Activated T-cell treated with anti-CD3 and anti-CD28 coated beads, Interleukin-2, amount 50 U/mL, for 72 hours (primary cell): Measurements from ENCODE around the gene ZXDB. TPM values are rescaled to one million over a fixed set of nuclear protein-coding genes. Genes with fewer than 3 reads are reported as not detected.
"Not testable (repeated sequence)": the region's sequence is repeated elsewhere in the genome, so short reads cannot be mapped to it uniquely, and the experiment has no call there.

Experiments used
- ATAC-seq, 2 donors: fragments of 150-1000 bp; cut with Tn5 transposase; replicated peaks in 1 of 2; 2 replicates each; pipeline ENCODE4 v1.10.0; 2021; ENCODE audit warnings: moderate library complexity in 2 of 2, mild to moderate bottlenecking in 1 of 2
- DNase-seq, 2 donors: peaks; one replicate each; pipeline ENCODE4 v3.0.0; 2021 to 2022; ENCODE audit warnings: mixed read lengths in 1 of 2
- H3K27ac Mint-ChIP-seq: one replicate; pipeline ENCODE4 v1.8.0; 2022; ENCODE audit warnings: mild to moderate bottlenecking, moderate library complexity, mixed read lengths
- H3K27me3 Mint-ChIP-seq: one replicate; pipeline ENCODE4 v1.8.0; 2022; ENCODE audit warnings: low read depth, mixed read lengths
- H3K36me3 Mint-ChIP-seq, 2 donors: one replicate each; pipeline ENCODE4 v1.8.0; 2022; ENCODE audit warnings: mixed read lengths in 2 of 2, mild to moderate bottlenecking in 1 of 2; ENCODE audit not compliant: insufficient read depth in 2 of 2
- H3K4me1 Mint-ChIP-seq: one replicate; pipeline ENCODE4 v1.8.0; 2022; ENCODE audit warnings: low read depth, mixed read lengths
- H3K4me3 Mint-ChIP-seq, 2 donors: one replicate each; pipeline ENCODE4 v1.8.0; 2022; ENCODE audit warnings: mild to moderate bottlenecking in 2 of 2, mixed read lengths in 2 of 2, moderate library complexity in 2 of 2
- H3K9me3 Mint-ChIP-seq, 2 donors: one replicate each; pipeline ENCODE4 v1.8.0; 2022; ENCODE audit warnings: mixed read lengths in 2 of 2
- total RNA-seq, 2 donors: library from RNA; stranded (reverse); gene quantifications; one replicate each; pipeline ENCODE4 v1.2.3, GENCODE V29; 2022

ZXDB gene
- total RNA-seq, result 1 to 10 TPM; 8.6 to 9.9 TPM

DNA sequence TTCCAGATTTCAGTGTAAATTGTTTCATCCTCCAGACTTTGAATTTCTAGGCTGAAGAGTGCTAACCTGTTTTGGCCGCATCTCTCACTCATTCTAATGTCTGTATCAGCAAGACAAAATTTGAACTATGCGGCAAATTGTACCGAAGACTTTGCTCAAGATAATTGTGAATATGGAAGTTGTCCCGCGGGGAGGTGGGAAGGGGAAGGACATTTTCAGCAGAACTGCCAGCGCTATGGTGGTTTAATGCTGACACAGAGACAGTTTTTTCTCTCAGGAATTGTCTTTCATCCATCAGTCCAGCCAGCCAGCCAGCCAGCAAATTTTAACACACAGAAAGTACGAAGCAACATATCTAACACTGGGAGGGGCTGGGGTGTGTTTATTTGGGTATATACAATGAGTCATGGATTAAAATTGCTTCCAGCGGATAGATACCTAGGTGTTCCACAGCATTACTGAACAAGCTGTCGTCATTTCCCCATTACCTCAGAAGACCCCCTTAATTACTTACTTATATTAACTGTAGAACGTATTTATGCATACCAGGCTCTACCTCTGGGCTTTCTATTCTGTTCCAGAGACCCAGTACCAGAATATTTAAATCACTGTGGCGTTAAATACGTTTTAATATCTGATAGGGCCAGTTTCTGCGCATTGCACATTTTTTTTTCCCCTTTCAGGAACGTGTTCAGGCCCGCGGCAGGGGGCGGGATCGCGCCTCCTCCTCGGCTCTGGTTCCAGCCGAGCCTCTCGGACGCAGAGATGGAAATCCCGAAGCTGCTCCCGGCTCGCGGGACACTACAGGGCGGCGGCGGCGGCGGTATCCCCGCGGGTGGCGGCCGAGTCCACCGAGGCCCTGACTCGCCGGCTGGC is at the start of gene ZXDB:
Gene ZXDB, plus strand, starts transcription at position 728 of the 876 bp plus-strand sequence. Its CDS starts 38 bp downstream, at position 766.
- not testable (repeated sequence) for H3K9me3 Mint-ChIP-seq, H3K27me3 Mint-ChIP-seq, H3K36me3 Mint-ChIP-seq
- ATAC-seq (peak; percentile 49 to 55), DNase-seq (peak in 1 of 2 donors; percentile 3)
- H3K4me3 Mint-ChIP-seq, result peak within 1 kb of the TSS; percentile 79 to 92
- H3K27ac Mint-ChIP-seq, result peak within 1 kb of the TSS; percentile 98
- H3K4me1 Mint-ChIP-seq, result peaks cover 28% of the 10 kb centered on the region

DNA sequence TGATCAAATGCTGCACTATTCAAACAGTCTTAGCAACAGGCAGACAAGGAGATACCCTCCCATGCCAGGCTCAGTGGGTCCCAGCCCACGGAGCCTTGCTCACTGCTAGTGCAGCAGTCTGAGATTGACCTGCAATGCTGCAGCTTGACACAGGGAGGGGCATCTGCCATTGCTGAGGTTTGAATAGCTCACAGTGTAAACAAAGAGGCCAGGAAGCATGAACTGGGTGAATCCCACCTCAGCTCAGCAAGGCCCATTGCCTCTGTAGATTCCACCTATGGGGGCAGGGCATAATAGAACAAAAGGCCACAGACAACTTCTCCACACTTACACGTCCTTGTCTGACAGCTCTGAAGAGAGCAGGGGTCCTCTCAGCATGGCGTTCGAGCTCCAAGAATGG is 26.6 kb upstream of the ZXDB start:
- no peaks in the 10 kb centered on the region for H3K4me1 Mint-ChIP-seq
- H3K9me3 Mint-ChIP-seq, result no peaks in the 10 kb centered on the region
- H3K36me3 Mint-ChIP-seq, result no peaks in the 10 kb centered on the region

DNA sequence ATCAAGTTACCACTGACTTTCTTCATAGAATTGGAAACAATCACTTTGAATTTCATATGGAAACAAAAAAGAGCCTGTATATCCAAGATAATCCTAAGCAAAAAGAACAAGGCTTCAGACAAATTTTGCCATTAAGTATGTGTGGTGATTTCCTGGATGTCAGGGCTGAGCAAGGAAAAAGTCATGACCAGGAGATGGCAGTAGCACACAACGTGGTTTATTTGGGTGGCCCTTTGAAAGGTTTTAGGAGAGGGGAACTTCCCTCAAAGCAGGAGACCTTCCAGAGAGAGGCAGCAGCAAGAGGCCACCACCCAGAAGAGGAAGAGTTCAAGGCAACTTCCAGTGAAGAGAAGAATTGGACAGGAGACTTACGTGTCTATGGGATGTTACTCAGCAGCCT is 18.1 kb upstream of the ZXDB start:
- no peaks in the 10 kb centered on the region for H3K9me3 Mint-ChIP-seq
- no peak overlapping the region for H3K4me3 Mint-ChIP-seq
- peaks cover 23% of the 10 kb centered on the region for H3K27me3 Mint-ChIP-seq
- no peaks in the 10 kb centered on the region for H3K4me1 Mint-ChIP-seq
- no peaks in the 10 kb centered on the region for H3K36me3 Mint-ChIP-seq
- DNase-seq, result peak; percentile 7 to 10
- H3K27ac Mint-ChIP-seq, result no peak overlapping the region
- ATAC-seq, result no peak

More for the DNA sequence above, 26.6 kb upstream of the ZXDB start:
- Mint-ChIP-seq H3K4me3 (no peak overlapping the region), H3K27ac (no peak overlapping the region), H3K27me3 (peaks cover 23% of the 10 kb centered on the region)
- DNase-seq, result no peak
- no peak for ATAC-seq

DNA sequence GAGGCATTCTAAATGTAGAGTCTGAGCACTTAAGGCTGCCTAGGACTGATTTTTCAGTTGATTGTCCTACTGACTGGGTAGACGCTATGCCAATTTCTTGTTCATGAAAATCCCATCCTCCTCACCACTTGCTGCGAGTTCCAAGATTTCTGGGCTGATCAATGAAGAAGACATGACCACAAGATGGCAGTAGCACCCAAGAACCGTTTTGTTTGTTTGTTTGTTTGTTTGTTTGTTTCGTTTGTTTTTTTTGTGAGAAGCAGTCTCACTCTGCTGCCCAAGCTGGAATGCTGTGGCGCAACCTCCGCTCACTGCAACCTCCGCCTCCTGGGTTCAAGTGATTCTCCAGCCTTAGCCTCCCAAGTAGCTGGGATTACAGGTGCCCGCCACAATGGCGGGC is 8.9 kb upstream of the ZXDB start:
- not testable (repeated sequence) for H3K27ac Mint-ChIP-seq, H3K4me1 Mint-ChIP-seq, ATAC-seq, H3K36me3 Mint-ChIP-seq, H3K9me3 Mint-ChIP-seq, H3K27me3 Mint-ChIP-seq, DNase-seq, H3K4me3 Mint-ChIP-seq

DNA sequence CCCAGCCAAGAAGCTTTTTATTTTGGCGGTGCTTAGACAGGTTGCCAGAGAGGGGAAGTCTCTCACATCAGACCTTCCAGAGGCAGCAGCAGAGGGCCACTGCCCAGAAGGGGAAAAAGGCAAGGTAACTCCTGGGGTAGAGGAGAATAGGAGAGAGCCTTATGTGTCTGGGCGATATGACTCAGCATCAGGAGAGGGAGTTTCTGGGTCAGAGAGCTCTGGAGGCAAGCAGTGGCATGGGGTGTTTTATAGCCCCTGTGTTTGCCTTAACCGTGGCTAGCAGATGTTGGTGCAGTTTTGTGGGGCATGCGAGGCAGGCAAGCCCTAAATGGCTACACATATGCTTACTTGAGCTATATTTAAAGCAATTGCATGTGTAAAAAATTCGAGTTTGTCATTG is 8.3 kb upstream of the ZXDB start:
- ATAC-seq (no peak), DNase-seq (no peak)
- no peak overlapping the region for H3K27ac Mint-ChIP-seq
- no peaks in the 10 kb centered on the region for H3K9me3 Mint-ChIP-seq
- H3K27me3 Mint-ChIP-seq, result peaks cover 5% of the 10 kb centered on the region
- H3K4me1 Mint-ChIP-seq, result no peaks in the 10 kb centered on the region
- H3K4me3 Mint-ChIP-seq, result no peak overlapping the region
- H3K36me3 Mint-ChIP-seq, result no peaks in the 10 kb centered on the region

DNA sequence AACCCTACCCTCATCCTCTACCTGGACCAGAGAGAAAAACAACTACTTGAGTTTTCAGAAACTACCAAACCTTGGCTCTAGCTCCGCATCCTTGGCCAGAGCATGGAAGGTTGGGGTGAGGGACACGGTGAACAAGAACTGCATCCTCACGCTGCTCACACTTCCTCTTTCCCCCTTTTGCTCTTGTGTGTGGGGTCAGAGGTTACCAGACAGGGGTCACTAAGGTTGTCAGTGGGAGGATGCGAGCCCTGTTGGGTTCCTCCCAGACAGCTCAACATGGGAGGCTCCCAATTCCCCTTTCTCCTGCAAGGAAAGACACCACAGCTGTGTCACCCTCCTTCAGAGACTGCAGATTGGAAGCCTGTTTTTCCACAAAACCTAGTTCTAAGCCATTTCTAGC is 5.5 kb upstream of the ZXDB start:
- no peak overlapping the region for H3K4me3 Mint-ChIP-seq
- no peaks in the 10 kb centered on the region for H3K9me3 Mint-ChIP-seq
- DNase-seq (no peak), ATAC-seq (no peak)
- H3K27me3 Mint-ChIP-seq, result no peaks in the 10 kb centered on the region
- H3K36me3 Mint-ChIP-seq, result no peaks in the 10 kb centered on the region
- peaks cover 5% of the 10 kb centered on the region for H3K4me1 Mint-ChIP-seq
- H3K27ac Mint-ChIP-seq, result no peak overlapping the region

DNA sequence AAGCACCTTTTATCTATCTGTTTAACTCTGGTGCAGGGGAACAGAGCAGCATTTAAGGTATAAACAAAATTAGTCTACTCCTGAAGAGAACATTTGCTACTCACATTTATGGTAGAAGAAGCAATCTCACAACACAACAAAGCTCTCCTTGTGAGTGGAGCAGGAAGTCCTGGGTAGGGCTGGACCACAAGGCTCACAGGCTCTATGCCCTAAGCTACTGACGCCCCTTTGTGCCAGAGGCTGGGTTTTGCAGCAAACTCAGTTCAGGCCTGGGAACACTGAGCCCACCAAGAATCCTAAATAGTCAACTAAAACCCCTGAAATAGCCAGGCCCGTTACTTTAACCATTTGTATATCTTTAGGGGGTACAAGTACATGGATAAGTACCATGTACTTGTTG is 4.7 kb upstream of the ZXDB start:
- no peak overlapping the region for H3K4me3 Mint-ChIP-seq
- H3K4me1 Mint-ChIP-seq, result peaks cover 7% of the 10 kb centered on the region
- no peaks in the 10 kb centered on the region for H3K9me3 Mint-ChIP-seq
- no peak overlapping the region for H3K27ac Mint-ChIP-seq
- no peaks in the 10 kb centered on the region for H3K27me3 Mint-ChIP-seq
- DNase-seq (no peak), ATAC-seq (no peak)
- no peaks in the 10 kb centered on the region for H3K36me3 Mint-ChIP-seq

DNA sequence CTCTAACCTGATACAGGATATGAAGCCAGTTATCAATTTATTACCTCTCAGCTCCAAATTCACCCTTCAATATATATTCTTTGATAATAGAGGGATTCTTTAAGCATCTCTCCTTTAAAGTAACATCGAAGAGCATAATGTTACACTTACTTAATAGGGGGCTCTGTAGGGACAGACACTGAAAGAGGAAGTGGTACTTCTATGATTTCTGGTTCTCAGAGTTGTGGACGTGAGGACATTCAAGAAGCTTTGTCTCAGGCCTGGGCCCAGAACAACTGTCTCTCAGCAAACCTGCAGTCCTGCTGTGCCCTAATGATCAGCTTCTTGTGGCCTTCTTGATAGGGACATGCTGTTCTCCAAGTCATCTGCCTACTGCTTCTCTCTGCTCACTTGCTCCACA is 4.2 kb upstream of the ZXDB start:
- ATAC-seq, result no peak
- no peak overlapping the region for H3K27ac Mint-ChIP-seq
- no peak overlapping the region for H3K4me3 Mint-ChIP-seq
- H3K27me3 Mint-ChIP-seq, result no peaks in the 10 kb centered on the region
- H3K4me1 Mint-ChIP-seq, result peaks cover 7% of the 10 kb centered on the region
- no peak for DNase-seq
- H3K36me3 Mint-ChIP-seq, result no peaks in the 10 kb centered on the region
- H3K9me3 Mint-ChIP-seq, result no peaks in the 10 kb centered on the region

DNA sequence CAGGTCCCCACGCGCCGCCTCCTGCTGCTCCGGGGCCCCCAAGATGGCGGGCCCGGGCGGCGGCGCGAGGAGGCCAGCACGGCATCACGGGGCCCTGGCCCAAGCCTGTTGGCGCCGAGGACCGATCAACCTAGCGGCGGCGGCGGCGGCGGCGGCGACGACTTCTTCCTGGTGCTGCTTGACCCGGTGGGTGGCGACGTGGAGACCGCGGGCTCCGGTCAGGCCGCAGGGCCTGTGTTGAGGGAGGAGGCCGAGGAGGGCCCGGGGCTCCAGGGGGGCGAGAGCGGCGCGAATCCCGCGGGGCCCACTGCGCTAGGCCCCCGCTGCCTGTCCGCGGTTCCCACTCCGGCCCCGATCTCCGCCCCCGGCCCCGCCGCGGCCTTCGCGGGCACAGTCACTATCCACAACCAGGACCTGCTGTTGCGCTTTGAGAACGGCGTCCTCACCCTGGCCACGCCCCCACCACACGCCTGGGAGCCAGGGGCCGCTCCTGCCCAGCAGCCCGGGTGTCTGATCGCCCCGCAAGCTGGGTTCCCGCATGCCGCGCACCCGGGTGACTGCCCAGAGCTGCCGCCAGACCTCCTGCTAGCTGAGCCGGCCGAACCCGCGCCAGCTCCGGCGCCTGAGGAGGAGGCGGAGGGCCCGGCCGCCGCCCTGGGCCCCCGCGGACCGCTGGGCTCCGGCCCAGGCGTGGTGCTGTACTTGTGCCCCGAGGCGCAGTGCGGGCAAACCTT is 516 bp downstream of the ZXDB start:
- H3K27me3 Mint-ChIP-seq, H3K9me3 Mint-ChIP-seq, H3K27ac Mint-ChIP-seq, H3K36me3 Mint-ChIP-seq: not testable (repeated sequence)
- DNase-seq (peak; percentile 33 to 34), ATAC-seq (peak; percentile 85 to 86)
- Mint-ChIP-seq H3K4me1 (peaks cover 33% of the 10 kb centered on the region), H3K4me3 (peak overlapping the region; percentile 58 to 65)

DNA sequence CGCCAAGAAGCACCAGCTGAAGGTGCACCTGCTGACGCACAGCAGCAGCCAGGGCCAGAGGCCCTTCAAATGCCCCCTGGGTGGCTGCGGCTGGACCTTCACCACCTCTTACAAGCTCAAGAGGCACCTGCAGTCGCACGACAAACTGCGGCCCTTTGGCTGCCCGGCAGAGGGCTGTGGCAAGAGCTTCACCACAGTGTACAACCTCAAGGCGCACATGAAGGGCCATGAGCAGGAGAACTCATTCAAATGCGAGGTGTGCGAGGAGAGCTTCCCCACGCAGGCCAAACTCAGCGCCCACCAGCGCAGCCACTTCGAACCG is 1.0 kb downstream of the ZXDB start:
- peaks cover 33% of the 10 kb centered on the region for H3K4me1 Mint-ChIP-seq
- H3K36me3 Mint-ChIP-seq, H3K27ac Mint-ChIP-seq, H3K27me3 Mint-ChIP-seq, H3K9me3 Mint-ChIP-seq: not testable (repeated sequence)
- DNase-seq, result peak; percentile 26 to 47
- H3K4me3 Mint-ChIP-seq, result peak overlapping the region; percentile 65 to 75
- ATAC-seq, result peak; percentile 53 to 60

DNA sequence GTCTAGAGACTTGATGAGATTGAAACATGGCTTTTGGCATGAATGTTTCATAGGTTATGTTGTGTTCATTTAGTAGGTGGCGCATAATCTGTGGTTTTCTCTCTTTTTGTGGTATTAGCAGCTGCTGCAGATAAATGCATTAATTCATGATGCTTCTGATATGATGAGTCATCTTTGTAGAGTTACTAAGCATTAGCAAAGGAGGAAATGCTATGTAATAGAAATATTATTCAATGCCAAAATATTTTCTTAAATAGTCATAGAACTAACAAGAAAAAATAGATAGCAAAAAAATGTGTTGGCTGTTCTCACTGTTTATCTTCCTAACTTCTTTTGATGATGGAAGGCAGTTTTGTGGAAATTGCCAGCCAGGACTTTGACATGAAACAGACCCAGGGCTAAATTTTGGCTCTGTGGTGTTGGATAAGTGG is 3.6 kb downstream of the ZXDB start:
- H3K36me3 Mint-ChIP-seq, result peaks cover 5 to 10% of the 10 kb centered on the region in 2 donors
- peak overlapping the region; percentile 77 for H3K27ac Mint-ChIP-seq
- DNase-seq, result no peak

DNA sequence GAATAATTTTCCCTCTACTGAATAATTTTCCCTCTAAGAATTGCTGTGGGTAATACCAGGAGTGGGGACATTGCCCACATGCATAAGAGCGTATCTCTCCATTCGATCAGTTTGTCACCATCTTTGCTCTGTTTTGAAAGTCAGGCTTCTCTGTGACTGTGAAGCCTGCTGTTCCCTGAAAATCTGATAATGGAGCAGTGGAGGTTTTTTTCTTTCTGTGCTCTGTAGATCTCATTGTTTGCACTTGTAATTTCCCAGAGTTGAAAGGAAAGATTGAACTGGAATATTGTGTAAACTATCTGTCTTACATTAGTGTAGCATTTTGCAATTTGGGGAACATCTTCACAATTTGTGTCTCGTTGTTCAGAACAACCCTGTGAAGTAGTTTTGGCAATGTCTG is 4.3 kb downstream of the ZXDB start:
- Mint-ChIP-seq H3K4me3 (peak overlapping the region; percentile 53 to 89), H3K27me3 (peaks cover 6% of the 10 kb centered on the region), H3K36me3 (peaks cover 5 to 10% of the 10 kb centered on the region in 2 donors), H3K27ac (peak overlapping the region; percentile 36), H3K9me3 (peaks cover 0 to 1% of the 10 kb centered on the region in 2 donors), H3K4me1 (peaks cover 30% of the 10 kb centered on the region)
- no peak for DNase-seq
- no peak for ATAC-seq

More for the DNA sequence above, 3.6 kb downstream of the ZXDB start:
- peaks cover 33% of the 10 kb centered on the region for H3K4me1 Mint-ChIP-seq
- peak overlapping the region; percentile 68 to 89 for H3K4me3 Mint-ChIP-seq
- no peak for ATAC-seq
- peaks cover 0 to 1% of the 10 kb centered on the region in 2 donors for H3K9me3 Mint-ChIP-seq
- H3K27me3 Mint-ChIP-seq, result peaks cover 6% of the 10 kb centered on the region

DNA sequence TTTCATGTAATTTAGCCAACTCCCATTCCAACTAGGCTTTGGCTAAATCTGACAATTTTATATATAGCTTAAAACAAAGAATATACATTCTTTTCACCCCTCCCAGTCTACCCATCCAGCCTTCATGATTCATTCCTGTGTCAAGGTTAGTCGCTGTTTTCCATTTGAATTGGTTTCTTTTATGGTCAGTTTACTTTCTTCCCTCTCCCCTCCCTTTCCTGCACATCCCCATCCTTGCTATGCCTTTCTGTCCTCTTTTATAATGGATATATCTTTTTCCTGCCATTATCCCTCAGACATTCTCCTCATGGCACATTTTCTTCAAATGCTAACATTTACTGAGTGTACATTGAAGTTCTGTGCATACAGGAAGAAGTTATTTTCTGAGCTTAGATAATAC is 4.7 kb downstream of the ZXDB start:
- H3K36me3 Mint-ChIP-seq, result peaks cover 5 to 10% of the 10 kb centered on the region in 2 donors
- peak overlapping the region; percentile 36 for H3K27ac Mint-ChIP-seq
- H3K9me3 Mint-ChIP-seq, result peaks cover 0 to 1% of the 10 kb centered on the region in 2 donors
- no peak for DNase-seq
- peak overlapping the region; percentile 72 to 89 for H3K4me3 Mint-ChIP-seq
- H3K4me1 Mint-ChIP-seq, result peaks cover 26% of the 10 kb centered on the region
- peaks cover 6% of the 10 kb centered on the region for H3K27me3 Mint-ChIP-seq
- ATAC-seq, result no peak
